Caki2 (cell line): Measurements from ENCODE around the gene CUBN. TPM values are rescaled to one million over a fixed set of nuclear protein-coding genes. Genes with fewer than 3 reads are reported as not detected.

Source experiments
- DNase-seq: peaks from one replicate; pipeline ENCODE4 v3.0.0-alpha.2; 2015; ENCODE audit warnings: low read depth
- in situ Hi-C: cut with HindIII; loops from 2 replicates; pipeline ENCODE4 v1.10.0; 2016; ENCODE audit warnings: low sequenced_read_pairs, low pct_unique_long_range_greater_than_20kb, mixed read lengths
- total RNA-seq: library from RNA; depleted of rRNA; stranded (reverse); fragments of >200 nt; shearing (Covaris generic); gene quantifications from 2 replicates; pipeline ENCODE4 v1.2.3, GENCODE V29; 2014; ENCODE audit warnings: low replicate concordance

The CUBN gene
- total RNA-seq, 1 experiment from 2014 or later = 0.34 TPM

DNA sequence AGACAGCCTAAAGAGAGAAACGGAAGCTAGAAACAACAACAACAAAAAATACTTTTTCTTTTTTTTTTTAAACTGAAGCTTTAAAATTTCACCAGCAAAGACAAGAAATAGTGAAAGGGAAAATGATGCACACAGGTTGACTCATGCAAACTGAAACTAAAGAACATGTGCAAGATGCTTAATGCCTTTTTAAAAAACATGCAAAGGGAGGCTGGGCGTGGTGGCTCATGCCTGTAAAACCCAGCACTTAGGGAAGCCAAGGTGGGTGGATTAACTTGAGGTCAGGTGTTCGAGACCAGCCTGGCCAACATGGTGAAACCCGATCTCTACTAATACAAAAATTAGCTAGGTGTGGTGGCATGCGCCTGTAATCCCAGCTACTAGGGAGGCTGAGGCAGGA is 15.1 kb upstream of the CUBN start:
- in situ Hi-C loops = no loop called here
- DNase-seq = no peak

DNA sequence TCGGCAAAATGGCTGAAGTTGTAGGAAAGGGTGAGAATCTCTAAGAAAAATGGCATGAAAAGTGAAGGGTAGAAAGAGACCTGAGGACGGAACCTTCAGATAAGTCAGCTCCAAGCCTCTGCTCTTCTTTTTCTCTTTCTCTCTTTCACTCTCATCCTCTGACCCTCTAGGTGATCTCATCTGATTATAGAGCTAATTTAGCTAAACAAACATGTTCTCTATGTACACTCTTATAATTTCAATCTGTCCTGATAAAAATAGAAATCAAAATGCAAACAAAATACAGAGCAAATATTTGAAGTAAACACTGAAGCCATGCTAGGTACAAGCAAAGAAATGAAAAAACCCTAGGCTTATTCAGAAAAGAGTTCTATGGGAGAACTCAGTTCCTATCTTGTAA is 14.4 kb upstream of the CUBN start:
- in situ Hi-C loops = no loop called here

GRCh38 chr10:17143055-17143690 is 13.6 kb upstream of the CUBN start:
- no peak for DNase-seq
- in situ Hi-C loops = no loop called here

More for the DNA sequence above, 14.4 kb upstream of the CUBN start:
- DNase-seq = no peak

- in situ Hi-C loops = no loop called here
- no peak for DNase-seq
Observed at GRCh38 chr10:17141504-17142229, 12.1 kb upstream of the CUBN start.

DNA sequence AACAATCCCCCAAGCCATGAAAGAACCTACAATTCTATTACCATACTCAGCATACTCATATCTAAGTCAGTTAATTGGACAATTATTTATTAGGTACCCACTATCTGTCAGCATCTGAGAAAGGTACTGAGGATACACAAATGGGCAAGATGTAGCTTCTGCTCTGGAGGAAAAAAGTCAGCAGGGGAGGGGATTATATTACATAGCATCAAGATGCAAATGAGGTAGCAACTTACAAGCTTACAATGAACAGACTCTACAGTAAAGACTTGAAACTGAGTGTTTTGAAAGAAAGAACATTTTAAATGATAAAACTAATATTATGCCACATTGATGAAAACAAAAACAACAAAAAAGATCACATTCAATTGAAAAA is 10.8 kb upstream of the CUBN start:
- in situ Hi-C loops = no loop called here

DNA sequence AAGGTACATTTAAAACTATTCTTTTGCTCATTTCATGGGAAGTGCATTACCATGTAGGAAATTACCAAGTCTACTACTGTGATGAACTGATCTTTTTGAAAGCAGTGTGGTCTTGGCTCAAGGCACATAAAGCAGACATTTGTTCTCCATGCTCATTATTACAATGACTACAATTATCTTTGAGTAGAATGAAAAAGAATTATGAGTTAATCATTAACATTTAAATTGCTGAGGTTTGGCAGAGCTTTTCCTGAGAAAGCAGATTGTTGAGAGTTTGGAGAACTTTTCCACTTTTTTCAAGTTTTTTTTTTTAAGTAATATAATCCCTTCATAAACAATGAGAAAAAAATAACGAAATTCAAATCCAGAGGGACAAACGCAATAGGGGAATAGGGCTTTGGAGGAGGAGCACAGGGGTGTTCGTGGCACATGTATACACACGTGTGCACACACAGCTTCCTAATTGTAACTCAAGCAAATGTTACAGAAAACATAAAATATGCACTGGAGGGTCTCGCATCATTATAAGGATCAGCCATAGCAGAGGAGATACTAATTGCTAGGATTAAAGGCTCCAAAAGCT is 8.9 kb upstream of the CUBN start:
- in situ Hi-C loops = no loop called here
- DNase-seq = no peak

More for the DNA sequence above, 10.8 kb upstream of the CUBN start:
- no peak for DNase-seq

DNA sequence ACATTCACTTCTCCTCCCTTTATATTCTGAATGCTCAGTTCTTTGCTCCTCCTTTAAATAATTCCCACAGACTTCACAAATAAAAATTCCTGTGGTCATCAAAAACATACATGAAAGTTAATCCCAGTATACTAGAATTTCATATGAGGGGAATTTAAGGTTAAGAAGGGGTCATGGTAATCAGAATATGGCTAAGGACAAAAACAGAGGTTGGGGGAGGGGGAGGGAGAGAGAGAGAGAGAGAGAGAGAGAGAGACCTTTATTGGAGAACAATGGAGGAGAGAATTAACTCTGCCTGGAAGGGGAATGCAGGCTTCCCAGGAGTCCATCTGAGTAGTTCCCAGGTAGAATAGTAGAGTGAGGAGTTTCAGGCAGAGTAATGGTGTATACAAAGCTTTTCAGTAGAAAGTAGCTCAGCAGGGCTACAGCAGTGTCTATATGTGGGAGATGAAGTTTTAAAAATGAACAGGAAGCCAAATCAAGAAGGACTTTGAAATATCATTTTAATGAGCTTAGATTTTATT is 5.2 kb upstream of the CUBN start:
- no peak for DNase-seq
- in situ Hi-C loops = no loop called here

DNA sequence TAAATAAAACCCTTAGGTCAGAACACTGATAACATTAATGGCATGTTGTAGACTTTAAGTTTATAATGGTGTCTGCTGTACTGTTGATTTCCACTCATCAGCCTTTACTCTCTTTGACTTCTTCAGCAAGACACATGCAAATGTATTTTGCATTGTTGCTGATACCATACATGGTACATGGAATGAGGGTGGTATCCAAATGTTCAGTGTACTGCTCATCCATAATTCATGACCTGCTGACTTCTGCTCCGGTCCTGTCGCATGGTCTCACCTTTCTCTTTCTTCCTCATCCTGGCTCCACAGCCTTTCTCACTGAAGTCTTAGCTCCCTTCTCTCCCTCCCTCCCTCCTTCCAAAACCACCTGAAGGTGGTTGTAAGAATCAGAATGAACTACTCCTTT is 4.7 kb upstream of the CUBN start:
- in situ Hi-C loops = no loop called here
- no peak for DNase-seq

DNA sequence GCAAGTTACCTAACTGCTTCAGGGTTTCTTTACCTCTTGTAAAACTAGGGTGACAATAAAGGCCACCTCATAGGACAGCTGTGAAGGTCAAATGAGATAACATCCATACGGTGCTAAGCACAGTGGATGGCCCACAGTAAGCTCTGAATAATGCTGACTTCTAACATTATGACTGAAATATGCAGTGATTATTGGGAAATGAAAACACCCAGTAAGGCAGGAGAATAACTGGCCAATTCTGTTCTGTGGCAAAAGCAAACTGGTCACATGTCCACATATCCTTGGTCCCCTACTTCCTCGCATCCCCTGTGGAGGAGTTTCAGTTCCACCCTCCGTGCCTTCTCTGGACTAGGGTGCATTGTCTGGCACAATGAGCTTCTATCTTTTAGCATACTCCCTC is 1.4 kb downstream of the CUBN start:
- in situ Hi-C loops = no loop called here
- no peak for DNase-seq

DNA sequence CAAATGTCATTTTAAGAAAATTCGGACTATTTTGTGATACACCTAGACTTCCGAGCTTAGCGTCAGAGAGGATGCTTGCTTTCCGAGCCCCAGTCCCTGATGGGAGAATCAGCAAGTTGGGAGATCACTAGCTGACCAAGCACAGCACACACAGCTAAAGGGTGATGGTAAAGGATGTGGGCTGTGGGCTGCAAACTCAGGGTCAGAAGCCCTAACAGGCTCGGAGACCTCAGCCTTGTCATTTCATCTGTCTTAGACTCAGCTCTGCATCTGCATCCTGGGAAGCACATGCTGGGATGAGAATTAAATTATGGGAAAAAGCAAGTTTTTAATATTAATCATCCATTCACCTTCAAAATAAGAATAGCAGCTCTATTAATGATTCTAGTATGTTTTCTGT is 3.3 kb downstream of the CUBN start:
- DNase-seq = no peak
- in situ Hi-C loops = no loop called here

DNA sequence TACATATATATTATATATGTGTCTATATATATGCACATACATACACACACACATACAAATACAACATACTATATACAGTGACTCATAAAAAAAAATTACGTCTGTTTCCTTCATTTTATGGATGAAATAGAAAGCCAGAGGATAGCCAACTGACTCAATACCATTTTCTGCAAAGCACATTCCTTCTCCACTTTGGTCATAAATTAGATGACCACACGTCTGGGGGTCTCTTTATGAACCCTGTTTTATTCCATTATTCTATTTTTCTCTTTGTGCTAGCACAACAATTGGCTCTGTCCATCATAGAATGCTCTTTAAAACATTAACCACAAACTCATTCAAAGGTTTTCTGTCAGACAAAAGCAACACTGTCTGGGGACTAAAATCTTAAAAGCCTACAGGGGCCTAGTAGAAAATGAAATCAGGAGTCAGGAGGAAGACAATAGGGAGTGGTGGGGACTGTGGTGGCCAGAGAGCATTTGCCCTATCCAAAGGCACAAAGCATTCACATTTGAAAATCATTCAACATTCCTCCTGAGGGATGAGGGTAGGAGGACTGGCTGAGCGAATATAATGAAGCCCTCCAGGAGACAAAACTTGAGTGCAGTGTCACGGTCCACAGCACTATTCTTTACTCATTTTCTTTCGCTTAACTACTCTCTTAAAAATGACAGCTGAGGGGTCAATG is 4.3 kb downstream of the CUBN start:
- in situ Hi-C loops = no loop called here
- DNase-seq = no peak

DNA sequence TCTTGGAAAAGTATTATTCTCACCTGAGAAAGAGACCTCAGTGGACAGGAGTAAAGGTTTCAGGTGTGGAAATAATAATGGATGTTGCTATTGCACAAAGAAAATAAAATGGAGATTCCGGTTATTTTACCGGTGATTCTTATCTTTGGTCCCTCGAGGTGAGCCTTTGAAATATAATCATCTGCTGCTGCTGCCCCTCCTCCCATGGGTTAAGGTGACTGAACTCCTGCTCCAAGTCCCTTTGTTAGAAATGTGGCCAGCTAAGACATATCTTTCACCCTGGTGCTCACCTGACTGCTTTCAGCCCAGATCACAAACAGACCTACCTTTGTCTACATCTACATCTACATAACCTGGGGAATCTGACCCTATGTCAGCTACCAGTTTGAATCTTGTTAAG is 5.7 kb downstream of the CUBN start:
- DNase-seq = no peak
- in situ Hi-C loops = no loop called here

GRCh38 chr10:17122726-17123661 is 6.6 kb downstream of the CUBN start:
- peak; percentile 41 for DNase-seq
- in situ Hi-C loops = no loop called here

DNA sequence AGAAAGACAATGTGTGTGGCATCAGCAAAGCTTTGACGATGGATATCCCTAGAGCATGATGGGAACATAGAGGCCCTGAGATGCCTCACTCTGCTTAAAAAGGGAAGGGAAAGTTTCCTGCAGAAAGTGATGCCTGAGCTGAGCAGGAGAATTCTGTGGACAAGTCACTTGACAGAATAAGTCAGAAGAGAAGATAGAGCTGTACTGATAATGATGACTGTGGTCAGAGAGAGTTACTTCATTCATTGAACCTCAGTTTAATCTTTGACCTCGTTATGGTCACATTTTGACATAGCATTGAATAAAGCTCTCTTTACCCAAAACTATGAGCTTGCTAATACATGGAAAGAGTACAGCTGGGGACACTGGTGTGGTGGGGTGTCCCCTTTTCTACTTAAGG is 7.6 kb downstream of the CUBN start:
- in situ Hi-C loops = no loop called here

DNA sequence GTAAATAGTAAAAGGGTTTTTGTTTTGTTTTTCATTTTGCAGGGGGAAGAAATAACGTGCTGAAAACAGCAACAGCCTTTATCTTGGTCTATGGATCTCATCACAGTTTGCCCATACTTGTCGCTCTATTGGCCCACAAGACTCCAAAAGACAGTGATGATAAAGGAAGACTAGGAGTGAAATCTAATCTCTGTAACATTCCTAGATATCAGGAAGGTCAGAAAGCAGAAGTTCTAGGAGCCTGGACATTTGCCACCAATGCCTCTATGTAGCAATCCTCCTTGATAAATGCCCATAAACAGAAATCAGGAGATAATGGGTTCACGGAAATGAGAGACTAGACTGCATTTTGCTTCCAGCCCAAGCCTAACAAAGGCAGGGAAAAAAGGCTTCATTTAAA is 8.9 kb downstream of the CUBN start:
- in situ Hi-C loops = no loop called here
- no peak for DNase-seq

More for the DNA sequence above, 7.6 kb downstream of the CUBN start:
- no peak for DNase-seq

DNA sequence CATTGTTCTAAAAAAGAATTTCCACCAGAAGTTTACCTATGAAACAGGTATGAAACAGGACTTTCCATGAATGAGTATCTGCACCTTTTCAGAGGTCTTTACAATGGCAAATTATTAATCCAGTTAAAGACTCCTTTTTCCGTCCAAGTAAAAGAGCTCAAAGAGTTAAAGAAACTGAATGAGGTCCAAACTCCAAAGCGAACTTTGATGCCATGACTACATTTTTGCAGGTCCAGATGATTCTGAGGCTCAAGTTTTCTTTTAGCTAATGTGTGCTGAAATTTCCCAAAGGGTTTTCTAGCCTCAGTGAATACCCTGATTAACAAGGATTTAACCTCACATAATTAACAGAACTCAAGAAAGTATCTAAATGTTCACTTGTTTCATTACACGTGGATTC is 9.8 kb downstream of the CUBN start:
- no peak for DNase-seq
- in situ Hi-C loops = no loop called here

GRCh38 chr10:17116193-17116592 is 13.4 kb downstream of the CUBN start:
- DNase-seq = no peak

GRCh38 chr10:17115683-17116082 is 13.9 kb downstream of the CUBN start:
- in situ Hi-C loops = no loop called here
- peak; percentile 69 for DNase-seq

More at GRCh38 chr10:17116193-17116592, 13.4 kb downstream of the CUBN start:
- in situ Hi-C loops = no loop called here
